GM21390 (cell line): ENCODE results near the gene C16orf86.
A peak's percentile ranks its signal among the peaks of the same experiment; 100 is the strongest.

Experiments
- ATAC-seq: cut with Tn5 transposase; IDR thresholded peaks from one replicate; pipeline ENCODE4 v1.9.1; 2021; ENCODE audit not compliant: unreplicated experiment

C16orf86 gene

GRCh38 chr16:67666559-67667452 lies at the start of gene C16orf86, which contains the start of gene ENKD1:
TSS of gene C16orf86 (plus strand) at chr16:67666814. CDS start at chr16:67666971, 157 bp downstream.
TSS of gene ENKD1 (minus strand) at chr16:67666750. CDS start at chr16:67666442, 308 bp downstream.
- peak; percentile 54 for ATAC-seq

- no peak for ATAC-seq
Measured at GRCh38 chr16:67628216-67628615, 38.4 kb upstream of the C16orf86 start.

- no peak for ATAC-seq
Measured at GRCh38 chr16:67632415-67633172, 34.0 kb upstream of the C16orf86 start.

GRCh38 chr16:67636713-67637112 lies 29.9 kb upstream of the C16orf86 start:
- ATAC-seq, result no peak

GRCh38 chr16:67637625-67638024 lies 29.0 kb upstream of the C16orf86 start:
- no peak for ATAC-seq

- no peak for ATAC-seq
Measured at GRCh38 chr16:67641779-67642708, 24.6 kb upstream of the C16orf86 start.

- ATAC-seq, result no peak
Measured at GRCh38 chr16:67644038-67644437, 22.6 kb upstream of the C16orf86 start.

GRCh38 chr16:67645397-67646121 lies 21.1 kb upstream of the C16orf86 start:
- peak; percentile 21 for ATAC-seq

GRCh38 chr16:67647111-67647651 lies 19.4 kb upstream of the C16orf86 start:
- ATAC-seq, result no peak

GRCh38 chr16:67647681-67648080 lies 18.9 kb upstream of the C16orf86 start:
- ATAC-seq, result no peak

GRCh38 chr16:67648088-67648763 lies 18.4 kb upstream of the C16orf86 start:
- no peak for ATAC-seq

- ATAC-seq, result no peak
Measured at GRCh38 chr16:67648764-67649407, 17.7 kb upstream of the C16orf86 start.

GRCh38 chr16:67649494-67649931 lies 17.1 kb upstream of the C16orf86 start:
- no peak for ATAC-seq

GRCh38 chr16:67650023-67650422 lies 16.6 kb upstream of the C16orf86 start:
- ATAC-seq, result no peak

- no peak for ATAC-seq
Measured at GRCh38 chr16:67651039-67651438, 15.6 kb upstream of the C16orf86 start.

- ATAC-seq, result no peak
Measured at GRCh38 chr16:67651847-67652246, 14.8 kb upstream of the C16orf86 start.

- ATAC-seq, result no peak
Measured at GRCh38 chr16:67652578-67653127, 14.0 kb upstream of the C16orf86 start.

GRCh38 chr16:67653128-67653788 lies 13.4 kb upstream of the C16orf86 start:
- no peak for ATAC-seq
